ENCODE measurements around the gene NXNL2. TPM values are rescaled to one million over a fixed set of nuclear protein-coding genes. Genes with fewer than 3 reads are reported as not detected.

Gene NXNL2
- total and polyA plus RNA-seq, 10 of the 15 experiments (the other 5 are each of a cell fraction or from before 2014, with no cell fraction given) = not detected

DNA sequence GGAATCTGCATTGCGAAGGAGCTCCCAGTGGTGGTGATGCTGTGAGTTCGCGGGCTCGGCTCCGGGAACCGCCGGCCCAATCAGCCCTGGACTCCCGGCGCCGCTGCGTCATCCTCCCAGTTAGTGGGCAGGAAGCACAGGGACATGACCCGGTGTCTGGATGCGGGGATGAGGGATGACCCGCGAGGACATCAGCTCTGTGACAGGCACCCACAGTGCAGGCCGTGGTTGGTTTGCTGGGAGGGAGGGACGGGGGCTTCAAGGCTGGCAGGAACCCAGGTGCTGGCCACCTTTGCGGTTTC, 996 bp downstream of the NXNL2 start (continued):
- TF ChIP-seq, protein P1, sequence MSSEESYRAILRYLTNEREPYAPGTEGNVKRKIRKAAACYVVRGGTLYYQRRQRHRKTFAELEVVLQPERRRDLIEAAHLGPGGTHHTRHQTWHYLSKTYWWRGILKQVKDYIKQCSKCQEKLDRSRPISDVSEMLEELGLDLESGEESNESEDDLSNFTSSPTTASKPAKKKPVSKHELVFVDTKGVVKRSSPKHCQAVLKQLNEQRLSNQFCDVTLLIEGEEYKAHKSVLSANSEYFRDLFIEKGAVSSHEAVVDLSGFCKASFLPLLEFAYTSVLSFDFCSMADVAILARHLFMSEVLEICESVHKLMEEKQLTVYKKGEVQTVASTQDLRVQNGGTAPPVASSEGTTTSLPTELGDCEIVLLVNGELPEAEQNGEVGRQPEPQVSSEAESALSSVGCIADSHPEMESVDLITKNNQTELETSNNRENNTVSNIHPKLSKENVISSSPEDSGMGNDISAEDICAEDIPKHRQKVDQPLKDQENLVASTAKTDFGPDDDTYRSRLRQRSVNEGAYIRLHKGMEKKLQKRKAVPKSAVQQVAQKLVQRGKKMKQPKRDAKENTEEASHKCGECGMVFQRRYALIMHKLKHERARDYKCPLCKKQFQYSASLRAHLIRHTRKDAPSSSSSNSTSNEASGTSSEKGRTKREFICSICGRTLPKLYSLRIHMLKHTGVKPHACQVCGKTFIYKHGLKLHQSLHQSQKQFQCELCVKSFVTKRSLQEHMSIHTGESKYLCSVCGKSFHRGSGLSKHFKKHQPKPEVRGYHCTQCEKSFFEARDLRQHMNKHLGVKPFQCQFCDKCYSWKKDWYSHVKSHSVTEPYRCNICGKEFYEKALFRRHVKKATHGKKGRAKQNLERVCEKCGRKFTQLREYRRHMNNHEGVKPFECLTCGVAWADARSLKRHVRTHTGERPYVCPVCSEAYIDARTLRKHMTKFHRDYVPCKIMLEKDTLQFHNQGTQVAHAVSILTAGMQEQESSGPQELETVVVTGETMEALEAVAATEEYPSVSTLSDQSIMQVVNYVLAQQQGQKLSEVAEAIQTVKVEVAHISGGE (CRISPR knock-in tag; IDR thresholded peaks at IDR 0.05) = no peak
- TF ChIP-seq ESRRA (IDR thresholded peaks at IDR 0.05; ENCODE audit: low read length) (no peak), SP1 (IDR thresholded peaks at IDR 0.05; ENCODE audit: low read depth, low read length) (no peak), RAD21 (IDR thresholded peaks at IDR 0.05; ENCODE audit: insufficient read depth, low read depth, low read length) (no peak), RAD51 (IDR thresholded peaks at IDR 0.05) (no peak)
- TF ChIP-seq, protein P2, sequence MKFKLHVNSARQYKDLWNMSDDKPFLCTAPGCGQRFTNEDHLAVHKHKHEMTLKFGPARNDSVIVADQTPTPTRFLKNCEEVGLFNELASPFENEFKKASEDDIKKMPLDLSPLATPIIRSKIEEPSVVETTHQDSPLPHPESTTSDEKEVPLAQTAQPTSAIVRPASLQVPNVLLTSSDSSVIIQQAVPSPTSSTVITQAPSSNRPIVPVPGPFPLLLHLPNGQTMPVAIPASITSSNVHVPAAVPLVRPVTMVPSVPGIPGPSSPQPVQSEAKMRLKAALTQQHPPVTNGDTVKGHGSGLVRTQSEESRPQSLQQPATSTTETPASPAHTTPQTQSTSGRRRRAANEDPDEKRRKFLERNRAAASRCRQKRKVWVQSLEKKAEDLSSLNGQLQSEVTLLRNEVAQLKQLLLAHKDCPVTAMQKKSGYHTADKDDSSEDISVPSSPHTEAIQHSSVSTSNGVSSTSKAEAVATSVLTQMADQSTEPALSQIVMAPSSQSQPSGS (IDR thresholded peaks at IDR 0.05; ENCODE audit: low read length) = no peak
- TF ChIP-seq, protein P3, sequence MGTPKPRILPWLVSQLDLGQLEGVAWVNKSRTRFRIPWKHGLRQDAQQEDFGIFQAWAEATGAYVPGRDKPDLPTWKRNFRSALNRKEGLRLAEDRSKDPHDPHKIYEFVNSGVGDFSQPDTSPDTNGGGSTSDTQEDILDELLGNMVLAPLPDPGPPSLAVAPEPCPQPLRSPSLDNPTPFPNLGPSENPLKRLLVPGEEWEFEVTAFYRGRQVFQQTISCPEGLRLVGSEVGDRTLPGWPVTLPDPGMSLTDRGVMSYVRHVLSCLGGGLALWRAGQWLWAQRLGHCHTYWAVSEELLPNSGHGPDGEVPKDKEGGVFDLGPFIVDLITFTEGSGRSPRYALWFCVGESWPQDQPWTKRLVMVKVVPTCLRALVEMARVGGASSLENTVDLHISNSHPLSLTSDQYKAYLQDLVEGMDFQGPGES (IDR thresholded peaks at IDR 0.05) = no peak
